Liver (tissue), 9 donors: ENCODE measurements around the gene GPT2. TPM values are rescaled to one million over a fixed set of nuclear protein-coding genes. Genes with fewer than 3 reads are reported as not detected.

ENCODE experiments used
- DNase-seq: peaks from one replicate; pipeline ENCODE4 v3.0.0-alpha.2; 2017; ENCODE audit warnings: low spot score
- H3K27ac ChIP-seq, 2 donors: one replicate each; pipeline ENCODE4 v1.7.0; 2013; ENCODE audit warnings: inconsistent platforms in 2 of 2, low read length in 2 of 2, control low read depth in 1 of 2, low read depth in 1 of 2, mild to moderate bottlenecking in 1 of 2
- H3K27me3 ChIP-seq, 4 donors: one replicate each; pipeline versions ENCODE4 v1.6.1 to v1.7.0; 2013; ENCODE audit warnings: low read length in 3 of 4, inconsistent platforms in 1 of 4, mild to moderate bottlenecking in 1 of 4, moderate library complexity in 1 of 4; ENCODE audit not compliant: control insufficient read depth in 4 of 4, insufficient read depth in 4 of 4
- H3K36me3 ChIP-seq, 4 donors: one replicate each; pipeline versions ENCODE4 v1.6.1 to v1.7.0; 2013; ENCODE audit warnings: low read length in 3 of 4, mild to moderate bottlenecking in 3 of 4, low read depth in 1 of 4, moderate library complexity in 1 of 4; ENCODE audit not compliant: control insufficient read depth in 4 of 4, insufficient read depth in 3 of 4
- H3K4me1 ChIP-seq, 4 donors: one replicate each; pipeline versions ENCODE4 v1.6.1 to v1.7.0; 2013; ENCODE audit warnings: low read length in 3 of 4, mild to moderate bottlenecking in 3 of 4, moderate library complexity in 1 of 4; ENCODE audit not compliant: control insufficient read depth in 4 of 4, insufficient read depth in 4 of 4
- H3K4me3 ChIP-seq, 3 donors: one replicate each; pipeline versions ENCODE4 v1.6.1 to v1.7.0; 2013; ENCODE audit warnings: low read length in 3 of 3, control low read depth in 1 of 3, low read depth in 1 of 3, mild to moderate bottlenecking in 1 of 3
- H3K9ac ChIP-seq, 2 donors: one replicate each; pipeline ENCODE4 v1.7.0; 2013; ENCODE audit warnings: low read length in 2 of 2, mild to moderate bottlenecking in 2 of 2, moderate library complexity in 2 of 2, control low read depth in 1 of 2, low read depth in 1 of 2
- H3K9me3 ChIP-seq, 4 donors: one replicate each; pipeline versions ENCODE4 v1.6.1 to v1.7.0; 2013; ENCODE audit warnings: low read length in 3 of 4; ENCODE audit not compliant: control insufficient read depth in 4 of 4
- ATF3 ChIP-seq: IDR thresholded peaks from 2 replicates; pipeline ENCODE4 v1.6.1; 2016; ENCODE audit warnings: antibody characterized with exemption
- CTCF ChIP-seq: fragments of 150-350 bp; IDR thresholded peaks from 2 replicates; pipeline ENCODE4 v1.5.1; 2017; ENCODE audit warnings: improper control_type of control experiment, low read depth, low read length; ENCODE audit not compliant: missing input control
- EGR1 ChIP-seq, 2 donors: IDR thresholded peaks; 2 replicates each; pipeline ENCODE4 v1.6.1; 2016 to 2018; ENCODE audit warnings: antibody characterized with exemption in 2 of 2, low read depth in 2 of 2
- FOXA1 ChIP-seq: IDR thresholded peaks from 2 replicates; pipeline ENCODE4 v1.6.1; 2016; ENCODE audit warnings: antibody characterized with exemption
- FOXA2 ChIP-seq: IDR thresholded peaks from 2 replicates; pipeline ENCODE4 v1.6.1; 2016; ENCODE audit warnings: antibody characterized with exemption
- GABPA ChIP-seq, 2 donors: IDR thresholded peaks in 1 of 2; conservative IDR thresholded peaks in 1 of 2; 2 replicates each; pipeline ENCODE4 v1.6.1; 2016; ENCODE audit warnings: antibody characterized with exemption in 2 of 2, mild to moderate bottlenecking in 1 of 2, moderate library complexity in 1 of 2
- HNF4A ChIP-seq, 2 donors: conservative IDR thresholded peaks; 2 replicates each; pipeline ENCODE4 v1.6.1; 2016; ENCODE audit warnings: antibody characterized with exemption in 2 of 2, mild to moderate bottlenecking in 2 of 2
- HNF4G ChIP-seq: IDR thresholded peaks from 2 replicates; pipeline ENCODE4 v1.6.1; 2016; ENCODE audit warnings: antibody characterized with exemption
- JUND ChIP-seq, 2 donors: IDR thresholded peaks; 2 replicates each; pipeline ENCODE4 v1.6.1; 2016; ENCODE audit warnings: antibody characterized with exemption in 2 of 2
- MAX ChIP-seq: IDR thresholded peaks from 2 replicates; pipeline ENCODE4 v1.6.1; 2016; ENCODE audit warnings: antibody characterized with exemption
- NR2F2 ChIP-seq: IDR thresholded peaks from 2 replicates; pipeline ENCODE4 v1.6.1; 2016; ENCODE audit warnings: antibody characterized with exemption
- RAD21 ChIP-seq, 2 donors: IDR thresholded peaks; 2 replicates each; pipeline ENCODE4 v1.6.1; 2016; ENCODE audit warnings: antibody characterized with exemption in 2 of 2, mild to moderate bottlenecking in 2 of 2
- REST ChIP-seq: IDR thresholded peaks from 2 replicates; pipeline ENCODE4 v1.6.1; 2016; ENCODE audit warnings: antibody characterized with exemption, mild to moderate bottlenecking
- RXRA ChIP-seq, 2 donors: IDR thresholded peaks; 2 replicates each; pipeline ENCODE4 v1.6.1; 2017 to 2018; ENCODE audit warnings: antibody characterized with exemption in 2 of 2, mild to moderate bottlenecking in 1 of 2
- SP1 ChIP-seq: IDR thresholded peaks from 2 replicates; pipeline ENCODE4 v1.6.1; 2018; ENCODE audit warnings: antibody characterized with exemption, mild to moderate bottlenecking
- TAF1 ChIP-seq: conservative IDR thresholded peaks from 2 replicates; pipeline ENCODE4 v1.6.1; 2016; ENCODE audit warnings: antibody characterized with exemption, mild to moderate bottlenecking
- YY1 ChIP-seq: IDR thresholded peaks from 2 replicates; pipeline ENCODE4 v1.6.1; 2016; ENCODE audit warnings: antibody characterized with exemption, mild to moderate bottlenecking
- ZBTB33 ChIP-seq: IDR thresholded peaks from 2 replicates; pipeline ENCODE4 v1.6.1; 2016; ENCODE audit warnings: antibody characterized with exemption
- WGBS: extraction: QIAGEN DNeasy Blood & Tissue Kit; methylation state at CpG from one replicate; pipeline ENCODE4 v1.1.7; 2013; 5-methylcytosine and 5-hydroxymethylcytosine counted together
- polyA plus RNA-seq, 2 donors: library from polyadenylated mRNA; stranded (reverse) in 1 of 2; unstranded in 1 of 2; fragments of 200-250 nt in 1 of 2; fragments of >200 nt in 1 of 2; fragmentation: Nextera tagmentation in 1 of 2; extraction: Ambion mirVana in 1 of 2; gene quantifications; one replicate each; pipeline versions ENCODE4 v1.2.1 to v1.2.3, GENCODE V29; 2013 to 2015
- total RNA-seq, 2 donors: library from RNA; depleted of rRNA; stranded (reverse); fragments of >200 nt; gene quantifications; one replicate each; pipeline ENCODE4 v1.2.3, GENCODE V29; 2014
- donor health status: healthy.
- donor health status: healthy.
- donor health status: healthy.
- donor health status: healthy.
- donor health status: healthy.

Gene GPT2
- total and polyA plus RNA-seq, 4 donors: 6.8 to 78.3 (median 47.0) TPM

GRCh38 chr16:46839986-46840443, 44.1 kb upstream of the GPT2 start (continued):
- peak; percentile 38 for TF ChIP-seq MAX
- peak; percentile 93 for TF ChIP-seq YY1
- peak in 1 of 2 donors; percentile 29 for TF ChIP-seq JUND (IDR thresholded peaks at IDR 0.05)

- WGBS: 98% methylated on average over 18 of the region's 18 CpGs
- no peak for TF ChIP-seq FOXA2
- TF ChIP-seq RXRA (IDR thresholded peaks at IDR 0.05): no peak
- TF ChIP-seq SP1: no peak
- TF ChIP-seq HNF4G: no peak
- TF ChIP-seq FOXA1: no peak
- no peak for TF ChIP-seq RAD21 (IDR thresholded peaks at IDR 0.05)
- no peak for TF ChIP-seq GABPA (IDR thresholded peaks at IDR 0.05 in 1 of 2, conservative IDR thresholded peaks at IDR 0.05 in 1 of 2)
- no peak for TF ChIP-seq REST
- TF ChIP-seq MAX: no peak
- no peak for TF ChIP-seq ATF3
- TF ChIP-seq NR2F2: no peak
- no peak for TF ChIP-seq EGR1 (IDR thresholded peaks at IDR 0.05; ENCODE audit: low read depth in 2 of 2)
- no peak for TF ChIP-seq JUND (IDR thresholded peaks at IDR 0.05)
- no peak for TF ChIP-seq YY1
- TF ChIP-seq CTCF: no peak
- TF ChIP-seq HNF4A (conservative IDR thresholded peaks at IDR 0.05): no peak
- no peak for TF ChIP-seq TAF1
- TF ChIP-seq ZBTB33: no peak
- Histone ChIP-seq H3K9me3 (peaks cover 0 to 2% (median 0%) of the 10 kb centered on the region in 4 donors), H3K4me3 (no peak overlapping the region), H3K4me1 (peaks cover 0 to 12% (median 8%) of the 10 kb centered on the region in 4 donors), H3K9ac (no peak overlapping the region), H3K27ac (no peak overlapping the region), H3K36me3 (no peaks in the 10 kb centered on the region), H3K27me3 (no peaks in the 10 kb centered on the region)
- no peak for DNase-seq
These were observed 41.8 kb upstream of the GPT2 start for GRCh38 chr16:46842192-46842895.
